Naive B cell (primary cell): ENCODE data around the gene NFIA. TPM values are rescaled to one million over a fixed set of nuclear protein-coding genes. Genes with fewer than 3 reads are reported as not detected.

Experiments used
- ATAC-seq, 2 donors: fragments of 150-1000 bp; cut with Tn5 transposase; 2 replicates each; pipeline ENCODE4 v1.10.0; 2021; ENCODE audit warnings: low read depth in 2 of 2, mild to moderate bottlenecking in 2 of 2, moderate library complexity in 2 of 2
- DNase-seq: peaks from one replicate; pipeline ENCODE4 v3.0.0; 2022
- H3K27ac Mint-ChIP-seq, 6 donors: one replicate each; pipeline ENCODE4 v1.8.0; 2020 to 2022; ENCODE audit warnings: mild to moderate bottlenecking in 6 of 6, mixed read lengths in 6 of 6, moderate library complexity in 5 of 6, inconsistent platforms in 2 of 6
- H3K27me3 Mint-ChIP-seq, 3 donors: one replicate each; pipeline ENCODE4 v1.8.0; 2021 to 2022; ENCODE audit warnings: mixed read lengths in 3 of 3, mild to moderate bottlenecking in 1 of 3
- H3K36me3 Mint-ChIP-seq, 2 donors: one replicate each; pipeline ENCODE4 v1.8.0; 2020 to 2022; ENCODE audit warnings: mixed read lengths in 2 of 2, inconsistent platforms in 1 of 2, mild to moderate bottlenecking in 1 of 2
- H3K4me1 Mint-ChIP-seq, 3 donors: one replicate each; pipeline ENCODE4 v1.8.0; 2020 to 2022; ENCODE audit warnings: mixed read lengths in 3 of 3, inconsistent platforms in 1 of 3, mild to moderate bottlenecking in 1 of 3, moderate library complexity in 1 of 3
- H3K4me3 Mint-ChIP-seq, 8 donors: one replicate each; pipeline ENCODE4 v1.8.0; 2020 to 2022; ENCODE audit warnings: mild to moderate bottlenecking in 8 of 8, mixed read lengths in 8 of 8, moderate library complexity in 8 of 8, inconsistent platforms in 2 of 8
- H3K9me3 Mint-ChIP-seq, 7 donors: one replicate each; pipeline ENCODE4 v1.8.0; 2020 to 2022; ENCODE audit warnings: mixed read lengths in 7 of 7, mild to moderate bottlenecking in 5 of 7, inconsistent platforms in 2 of 7, moderate library complexity in 1 of 7
- polyA plus RNA-seq, 6 donors: library from polyadenylated mRNA; unstranded; fragments of 300-500 nt; fragmentation: Illumina TruSeq; gene quantifications; one replicate each; pipeline ENCODE4 v1.2.3, GENCODE V29; 2021; ENCODE audit warnings: low read depth in 6 of 6

The NFIA gene
- polyA plus RNA-seq, 6 donors from 2014 or later = 0.77 to 5.7 (median 1.4) TPM

DNA sequence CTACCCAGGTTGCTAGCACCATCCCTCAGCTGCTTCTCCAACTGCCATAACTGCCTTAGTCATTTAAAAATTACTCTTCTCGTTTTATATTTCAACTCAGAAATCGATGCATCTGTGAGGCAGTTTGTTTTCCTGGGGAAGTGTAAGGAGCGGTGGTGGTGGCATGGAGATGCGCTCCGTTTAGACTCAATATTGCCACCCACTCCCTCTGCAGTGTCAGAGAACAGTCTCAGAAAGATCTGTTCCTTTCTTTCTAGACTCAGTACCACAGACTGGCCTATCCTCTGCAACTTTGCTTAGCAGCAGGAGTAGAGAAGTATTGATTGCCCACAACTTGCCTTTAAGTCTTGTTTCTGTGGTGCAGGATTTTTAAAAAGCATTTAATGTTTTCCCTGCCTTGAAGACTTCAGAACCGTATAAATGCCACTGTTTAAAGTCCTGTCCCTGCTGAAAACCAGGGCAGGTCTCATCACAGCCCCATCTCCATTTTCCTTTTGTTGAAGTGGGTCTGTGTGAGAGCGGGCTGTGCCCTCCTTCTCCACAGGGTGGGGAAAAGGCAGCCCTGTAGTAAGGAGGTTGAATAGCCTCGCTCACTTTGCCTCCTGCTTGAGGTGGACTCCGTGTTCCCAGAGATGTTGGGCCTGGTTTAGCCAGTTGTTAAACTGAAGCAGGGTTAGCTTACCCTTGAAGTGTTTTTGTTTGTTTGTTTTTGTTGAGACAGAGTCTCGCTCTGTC, 105.2 kb downstream of the NFIA start:
- no peak for ATAC-seq
- H3K36me3 Mint-ChIP-seq = no peaks in the 10 kb centered on the region
- no peak overlapping the region for H3K4me3 Mint-ChIP-seq
- no peaks in the 10 kb centered on the region for H3K9me3 Mint-ChIP-seq
- no peak for DNase-seq
- peaks cover 4 to 7% (median 5%) of the 10 kb centered on the region in 3 donors for H3K27me3 Mint-ChIP-seq
- no peak overlapping the region for H3K27ac Mint-ChIP-seq
- peaks cover 0 to 5% (median 0%) of the 10 kb centered on the region in 3 donors for H3K4me1 Mint-ChIP-seq

DNA sequence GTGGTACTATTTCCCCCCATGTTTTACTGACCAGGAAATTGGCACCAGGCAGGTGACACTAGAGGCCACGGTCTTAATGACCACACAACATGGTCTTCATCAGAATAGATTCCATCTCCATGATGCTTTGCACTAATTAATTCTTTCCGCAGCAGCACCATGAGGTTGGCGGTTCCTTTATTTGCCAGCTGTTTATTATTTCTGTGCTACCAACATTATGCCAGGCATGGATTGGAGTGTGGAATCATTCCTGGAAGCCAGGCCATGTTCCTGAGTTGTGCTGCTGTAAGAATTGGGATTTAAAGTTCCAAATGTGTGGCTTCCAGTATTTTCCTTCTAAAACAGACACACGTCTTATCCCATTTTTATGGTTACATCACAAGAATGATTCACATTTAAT, 107.8 kb downstream of the NFIA start:
- no peak overlapping the region for H3K27ac Mint-ChIP-seq
- ATAC-seq = no peak
- DNase-seq = no peak

DNA sequence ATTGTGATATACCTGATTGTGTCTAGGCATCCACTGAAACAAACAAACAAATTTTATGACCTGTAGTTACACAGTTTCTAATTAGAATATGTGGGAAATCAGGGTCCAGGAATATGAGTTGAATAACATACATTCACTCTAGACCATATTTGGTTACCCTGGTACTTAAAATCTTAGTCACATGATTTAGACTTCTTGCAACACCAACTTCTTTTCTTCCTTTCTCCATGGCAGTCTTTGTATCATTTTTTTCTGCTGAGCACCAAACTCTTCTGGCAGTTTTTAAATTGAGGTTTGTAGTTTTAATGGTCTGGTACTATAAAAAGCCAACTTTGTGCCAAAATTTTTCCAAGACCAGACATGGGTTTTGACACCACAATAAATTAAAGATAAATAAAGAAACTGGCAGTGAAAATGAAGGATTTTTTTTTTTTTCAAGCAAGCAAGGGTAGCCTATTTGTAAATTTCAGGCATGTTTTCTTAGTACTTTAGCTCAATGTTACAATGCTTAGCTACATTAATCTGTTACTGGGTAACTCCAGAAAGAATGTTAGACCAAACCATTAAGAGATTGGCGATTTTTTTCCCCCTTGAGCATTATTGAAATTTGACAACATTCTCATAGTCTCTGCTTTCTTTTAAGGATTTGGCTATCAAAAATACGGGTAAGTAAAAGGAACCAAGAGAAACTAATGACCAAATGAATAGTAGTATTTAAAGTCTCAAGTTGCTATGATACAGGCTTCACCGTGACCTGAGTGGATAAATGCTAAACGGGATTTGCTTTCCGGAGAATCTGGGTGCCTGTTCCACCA, 108.5 kb downstream of the NFIA start:
- Mint-ChIP-seq H3K9me3 (no peaks in the 10 kb centered on the region), H3K27ac (no peak overlapping the region), H3K4me3 (no peak overlapping the region), H3K27me3 (peaks cover 4 to 7% (median 5%) of the 10 kb centered on the region in 3 donors), H3K36me3 (no peaks in the 10 kb centered on the region), H3K4me1 (no peaks in the 10 kb centered on the region)
- ATAC-seq (no peak), DNase-seq (no peak)

More for the DNA sequence above, 107.8 kb downstream of the NFIA start:
- Mint-ChIP-seq H3K4me1 (no peaks in the 10 kb centered on the region), H3K27me3 (peaks cover 4 to 7% (median 5%) of the 10 kb centered on the region in 3 donors), H3K36me3 (no peaks in the 10 kb centered on the region), H3K9me3 (no peaks in the 10 kb centered on the region), H3K4me3 (no peak overlapping the region)

DNA sequence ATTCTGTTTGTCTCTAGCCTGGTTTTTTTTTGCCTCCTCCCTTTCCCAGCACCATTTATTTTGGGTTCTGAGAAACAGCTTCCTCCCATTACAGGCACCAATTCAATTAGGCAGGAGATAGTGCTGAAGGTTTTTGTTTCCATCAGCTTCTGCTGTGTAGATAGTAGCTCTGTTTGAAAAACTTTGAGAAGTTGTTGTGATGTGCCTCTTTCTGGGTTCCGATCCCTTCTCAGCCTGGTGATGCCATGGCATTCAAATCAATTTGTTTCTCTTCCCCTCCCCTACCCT, 109.0 kb downstream of the NFIA start:
- Mint-ChIP-seq H3K27ac (no peak overlapping the region), H3K27me3 (peaks cover 4 to 7% (median 5%) of the 10 kb centered on the region in 3 donors), H3K4me3 (no peak overlapping the region), H3K9me3 (no peaks in the 10 kb centered on the region), H3K4me1 (no peaks in the 10 kb centered on the region), H3K36me3 (no peaks in the 10 kb centered on the region)
- ATAC-seq (no peak), DNase-seq (no peak)

DNA sequence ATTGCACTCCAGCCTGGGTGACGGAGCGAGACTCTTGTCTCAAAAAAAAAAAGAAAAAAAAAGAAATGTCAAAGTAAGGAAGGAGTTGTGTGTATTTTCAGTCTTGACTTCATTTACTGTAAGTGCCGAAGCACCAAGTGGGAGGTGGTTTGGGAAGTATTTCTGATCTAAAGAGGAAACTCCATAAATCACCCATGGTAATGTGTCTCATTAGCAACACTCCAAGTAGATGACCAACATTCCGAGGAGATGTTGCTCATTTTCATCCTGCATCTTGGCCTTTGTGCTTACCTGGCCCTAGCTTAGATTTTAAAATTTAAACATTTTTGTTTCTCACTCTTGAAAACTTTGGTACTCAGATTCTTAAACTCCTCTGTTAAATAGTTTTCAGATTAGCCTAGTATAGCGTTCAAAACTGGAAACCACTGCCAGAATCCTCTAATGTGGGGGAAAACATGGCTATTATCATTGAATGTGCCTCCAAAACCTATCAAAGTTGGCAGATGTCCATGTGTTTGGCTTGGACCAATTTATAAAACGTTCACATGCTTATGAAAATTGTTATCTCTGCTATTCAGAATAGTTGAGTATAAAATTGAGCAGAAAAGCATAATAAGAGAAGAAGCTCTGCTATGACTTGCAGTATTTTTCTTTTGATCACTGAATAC, 110.4 kb downstream of the NFIA start:
- Mint-ChIP-seq H3K4me1 (no peaks in the 10 kb centered on the region), H3K27me3 (peaks cover 0 to 9% (median 7%) of the 10 kb centered on the region in 3 donors), H3K27ac (no peak overlapping the region), H3K9me3 (no peaks in the 10 kb centered on the region), H3K4me3 (no peak overlapping the region), H3K36me3 (no peaks in the 10 kb centered on the region)
- ATAC-seq = no peak
- DNase-seq = no peak

DNA sequence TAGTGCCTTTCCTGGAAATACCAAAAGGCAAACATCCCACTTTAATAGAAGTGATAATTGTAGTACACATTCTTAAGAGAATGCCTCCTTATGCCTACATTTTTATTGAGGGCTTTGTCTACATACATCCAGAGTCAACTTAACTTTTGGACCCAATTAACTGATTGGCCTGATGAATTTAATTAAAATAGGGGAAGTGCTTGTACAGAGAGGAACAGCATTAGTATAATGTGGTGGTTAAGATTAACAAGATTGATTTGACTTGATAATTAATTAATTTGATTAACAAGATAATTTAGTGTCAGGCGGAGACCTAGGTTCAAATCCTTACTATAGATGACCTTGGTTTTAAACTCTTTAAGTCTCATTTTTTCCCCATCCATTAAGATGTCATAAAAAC, 111.4 kb downstream of the NFIA start:
- ATAC-seq (no peak), DNase-seq (no peak)
- no peaks in the 10 kb centered on the region for H3K36me3 Mint-ChIP-seq
- H3K9me3 Mint-ChIP-seq = no peaks in the 10 kb centered on the region
- no peak overlapping the region for H3K4me3 Mint-ChIP-seq
- no peaks in the 10 kb centered on the region for H3K4me1 Mint-ChIP-seq
- peaks cover 0 to 12% (median 3%) of the 10 kb centered on the region in 3 donors for H3K27me3 Mint-ChIP-seq
- peak overlapping the region in 1 of 6 donors; percentile 39 for H3K27ac Mint-ChIP-seq

DNA sequence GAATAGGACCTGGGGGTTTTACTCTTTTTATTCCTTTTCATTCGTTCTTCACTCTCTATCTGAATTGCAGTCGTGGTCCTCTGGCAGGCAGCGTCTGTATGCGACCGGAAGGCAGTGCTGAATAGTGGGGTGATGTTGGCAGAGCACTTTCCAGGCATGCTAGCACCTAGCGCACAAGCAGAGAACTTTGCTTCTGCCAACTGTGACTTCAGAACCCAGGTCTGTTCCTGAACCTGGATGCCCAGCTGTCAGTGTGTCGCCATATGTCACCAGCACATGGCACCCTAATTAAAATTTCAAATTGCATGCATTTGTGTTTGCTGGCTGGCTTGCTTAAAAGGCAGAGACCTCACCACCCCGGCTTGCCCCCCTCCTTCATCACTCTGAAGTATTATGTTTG, 116.2 kb downstream of the NFIA start:
- H3K27me3 Mint-ChIP-seq = peaks cover 0 to 14% (median 0%) of the 10 kb centered on the region in 3 donors
- H3K36me3 Mint-ChIP-seq = no peaks in the 10 kb centered on the region
- H3K27ac Mint-ChIP-seq = no peak overlapping the region
- no peaks in the 10 kb centered on the region for H3K4me1 Mint-ChIP-seq
- DNase-seq = no peak
- no peak for ATAC-seq
- no peak overlapping the region for H3K4me3 Mint-ChIP-seq
- H3K9me3 Mint-ChIP-seq = no peaks in the 10 kb centered on the region

DNA sequence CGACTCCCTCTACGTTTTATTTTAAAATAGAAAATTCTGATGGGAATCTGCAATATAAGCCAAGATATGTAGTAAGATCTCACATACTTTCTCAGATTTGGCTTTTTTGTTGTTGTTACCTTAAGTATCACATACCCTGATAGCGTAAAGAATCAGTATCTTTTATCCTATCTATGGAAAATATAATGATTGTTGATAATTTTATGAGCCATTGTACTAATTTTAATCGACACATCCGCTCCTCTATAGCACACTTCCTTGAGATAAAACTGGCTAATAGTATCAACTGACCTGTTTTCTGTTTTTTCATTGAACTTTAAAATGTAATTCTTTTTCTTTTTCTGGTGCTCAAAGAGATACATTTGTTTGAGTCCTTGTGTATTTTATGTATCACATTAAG, 118.7 kb downstream of the NFIA start:
- no peak for DNase-seq
- Mint-ChIP-seq H3K4me1 (no peaks in the 10 kb centered on the region), H3K36me3 (no peaks in the 10 kb centered on the region), H3K9me3 (no peaks in the 10 kb centered on the region), H3K27me3 (peaks cover 0 to 17% (median 6%) of the 10 kb centered on the region in 3 donors), H3K27ac (no peak overlapping the region), H3K4me3 (no peak overlapping the region)
- no peak for ATAC-seq

DNA sequence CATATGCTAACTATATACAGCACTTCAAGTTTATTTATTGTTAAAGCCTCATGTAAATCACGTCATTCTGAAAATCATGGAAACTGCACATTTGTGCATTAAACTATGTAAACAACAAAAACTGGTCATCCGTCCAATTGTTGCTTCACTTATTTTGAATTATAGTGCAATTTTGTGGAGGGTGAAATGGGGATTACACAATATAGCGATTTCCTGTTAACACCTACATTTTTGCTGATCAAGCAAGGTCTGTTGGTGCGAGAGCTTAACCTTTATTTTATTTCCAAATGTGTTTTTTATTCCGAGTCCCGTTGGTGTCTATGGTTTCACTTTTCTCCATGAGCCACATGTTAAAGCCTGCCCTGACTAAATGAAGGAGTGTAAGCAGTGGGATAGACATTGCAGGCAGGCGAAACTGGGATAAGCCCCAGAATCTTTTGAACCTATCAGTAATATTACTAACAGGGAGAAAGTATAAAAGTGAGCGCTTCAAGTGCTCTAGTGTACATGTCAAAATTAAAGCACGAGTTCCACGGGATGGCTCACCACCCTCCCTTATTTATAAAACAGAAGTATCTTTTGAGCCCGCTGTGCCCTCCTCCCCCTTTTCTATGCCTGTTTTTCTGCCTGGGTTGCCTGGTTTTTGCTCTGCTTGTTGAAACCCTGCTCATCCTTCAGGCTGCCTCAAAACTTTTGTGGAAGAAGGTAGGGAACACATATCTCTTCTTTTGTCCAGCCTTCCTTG, 120.7 kb downstream of the NFIA start:
- Mint-ChIP-seq H3K27me3 (peaks cover 5 to 22% (median 7%) of the 10 kb centered on the region in 3 donors), H3K36me3 (no peaks in the 10 kb centered on the region), H3K4me3 (no peak overlapping the region), H3K9me3 (no peaks in the 10 kb centered on the region), H3K4me1 (no peaks in the 10 kb centered on the region), H3K27ac (peak overlapping the region in 1 of 6 donors; percentile 0)
- DNase-seq (no peak), ATAC-seq (no peak)

DNA sequence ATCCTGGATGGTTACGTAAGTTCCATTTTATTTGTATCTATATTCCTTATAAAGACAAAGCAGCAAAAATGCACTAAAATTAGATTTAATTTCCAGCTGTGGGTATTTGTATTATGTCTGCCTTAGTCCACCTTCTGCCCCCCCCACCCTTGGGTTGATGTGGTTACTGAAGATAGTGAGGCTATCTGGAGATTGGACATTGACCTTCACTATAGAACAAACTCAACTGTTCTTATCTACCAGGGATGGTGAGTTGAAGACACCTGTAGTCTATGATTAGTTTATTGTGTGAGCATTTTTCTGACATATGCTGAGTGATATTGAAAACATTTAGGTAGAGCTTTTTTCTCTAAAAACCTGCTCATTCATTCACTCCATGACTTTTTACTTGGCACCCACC, 122.2 kb downstream of the NFIA start:
- H3K4me1 Mint-ChIP-seq = no peaks in the 10 kb centered on the region
- H3K4me3 Mint-ChIP-seq = no peak overlapping the region
- H3K36me3 Mint-ChIP-seq = no peaks in the 10 kb centered on the region
- no peak for ATAC-seq
- H3K27ac Mint-ChIP-seq = no peak overlapping the region
- no peak for DNase-seq
- no peaks in the 10 kb centered on the region for H3K9me3 Mint-ChIP-seq
- H3K27me3 Mint-ChIP-seq = peaks cover 5 to 19% (median 10%) of the 10 kb centered on the region in 3 donors

DNA sequence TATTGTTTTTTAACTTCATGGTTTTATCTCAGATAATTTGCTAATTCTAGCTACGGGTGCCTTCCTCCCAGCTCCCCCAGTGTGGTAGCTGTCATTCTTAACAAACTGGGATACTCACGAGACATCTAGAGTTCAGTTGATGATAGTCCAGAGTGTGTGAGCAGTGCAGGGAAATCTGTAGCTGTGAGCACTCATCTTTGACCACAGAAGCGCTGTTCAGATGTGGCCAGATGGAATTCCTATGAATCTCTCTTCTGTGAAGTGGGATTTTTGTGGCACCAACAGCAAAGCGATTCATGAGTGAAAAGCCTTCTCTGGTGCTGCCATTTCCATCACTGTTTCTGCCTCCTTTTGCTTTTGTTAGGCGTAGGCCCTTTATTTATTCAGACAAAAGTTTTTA, 125.1 kb downstream of the NFIA start:
- no peak for ATAC-seq
- Mint-ChIP-seq H3K4me3 (no peak overlapping the region), H3K9me3 (no peaks in the 10 kb centered on the region), H3K36me3 (no peaks in the 10 kb centered on the region), H3K4me1 (no peaks in the 10 kb centered on the region), H3K27ac (no peak overlapping the region), H3K27me3 (peaks cover 5 to 19% (median 10%) of the 10 kb centered on the region in 3 donors)
- no peak for DNase-seq

DNA sequence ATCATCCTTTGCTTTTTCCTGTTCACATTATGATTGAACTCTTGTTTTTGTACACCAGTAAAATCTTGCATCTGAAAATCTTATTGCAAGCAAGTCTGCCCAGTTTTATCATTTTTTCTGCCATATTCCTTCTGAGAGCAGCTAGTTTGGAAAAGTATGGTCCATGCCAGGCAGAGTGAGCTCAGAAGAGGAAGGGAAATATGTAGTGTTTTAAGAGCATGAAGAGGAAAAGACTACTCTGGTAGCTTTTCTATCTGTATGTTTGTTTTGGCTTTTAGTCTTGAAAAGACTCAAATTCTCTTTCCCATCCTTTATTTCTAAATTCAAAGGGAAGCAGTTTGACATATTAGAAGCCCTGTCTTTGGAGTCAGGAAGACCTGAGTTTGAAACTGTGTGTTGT, 125.8 kb downstream of the NFIA start:
- Mint-ChIP-seq H3K9me3 (no peaks in the 10 kb centered on the region), H3K36me3 (no peaks in the 10 kb centered on the region), H3K4me3 (no peak overlapping the region), H3K27ac (peak overlapping the region in 1 of 6 donors; percentile 71), H3K4me1 (no peaks in the 10 kb centered on the region), H3K27me3 (peaks cover 5 to 22% (median 10%) of the 10 kb centered on the region in 3 donors)
- no peak for ATAC-seq
- no peak for DNase-seq

DNA sequence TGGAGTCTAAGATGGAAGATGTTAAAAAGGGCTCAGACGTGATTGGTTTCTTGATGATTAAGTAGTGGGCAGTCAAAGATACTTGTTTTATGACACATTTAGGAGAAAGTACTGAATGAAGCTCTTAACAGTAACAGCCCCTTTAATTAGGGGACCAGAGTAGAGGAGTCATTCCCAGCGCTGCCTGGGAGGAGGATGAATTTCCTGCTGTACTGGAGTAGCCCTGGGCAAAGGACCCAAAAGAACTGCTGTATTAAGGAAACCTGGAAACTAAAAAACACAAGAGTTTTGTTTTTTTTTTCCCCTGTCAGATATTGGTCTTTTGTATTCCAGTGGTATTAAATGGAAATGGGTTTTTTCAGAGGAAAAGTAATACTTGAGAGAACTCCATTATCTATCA, 126.5 kb downstream of the NFIA start:
- Mint-ChIP-seq H3K27me3 (peaks cover 5 to 22% (median 10%) of the 10 kb centered on the region in 3 donors), H3K36me3 (no peaks in the 10 kb centered on the region), H3K9me3 (no peaks in the 10 kb centered on the region), H3K4me1 (no peaks in the 10 kb centered on the region), H3K27ac (no peak overlapping the region), H3K4me3 (no peak overlapping the region)
- ATAC-seq (no peak), DNase-seq (no peak)
